Adipose tissue (tissue), 3 donors: ENCODE measurements around the gene ADCY5. TPM values are rescaled to one million over a fixed set of nuclear protein-coding genes. Genes with fewer than 3 reads are reported as not detected.

ENCODE experiments used
- H3K27ac ChIP-seq: one replicate; pipeline ENCODE4 v1.5.1; 2013; ENCODE audit warnings: low read depth, low read length
- WGBS, 3 donors: extraction: QIAGEN DNeasy Blood & Tissue Kit; methylation state at CpG; one replicate each; pipeline ENCODE4 v1.1.7; 2013; 5-methylcytosine and 5-hydroxymethylcytosine counted together
- polyA plus RNA-seq, 3 donors: library from polyadenylated mRNA; stranded (reverse); fragments of 200-250 nt; gene quantifications; one replicate each; pipeline ENCODE4 v1.2.3, GENCODE V29; 2013
- donor health status: healthy with polysubstance abuse.
- donor health status: Bipolar disorder and iron deficiency.
- donor health status: healthy.

The ADCY5 gene
- polyA plus RNA-seq, 3 donors = 6.0 to 76.1 (median 8.0) TPM

GRCh38 chr3:123343296-123344174 lies 105.4 kb downstream of the ADCY5 start:
- no peak overlapping the region for H3K27ac ChIP-seq

GRCh38 chr3:123342631-123343080 lies 106.2 kb downstream of the ADCY5 start:
- WGBS, 3 donors = 78 to 88% (median 86%) methylated on average over 8 of the region's 8 CpGs
- H3K27ac ChIP-seq = no peak overlapping the region

More at GRCh38 chr3:123343296-123344174, 105.4 kb downstream of the ADCY5 start:
- 71 to 76% (median 74%) methylated on average over 15 of the region's 15 CpGs for WGBS, 3 donors

GRCh38 chr3:123341871-123342630 lies 106.8 kb downstream of the ADCY5 start:
- no peak overlapping the region for H3K27ac ChIP-seq
- WGBS, 3 donors = 85 to 89% (median 87%) methylated on average over 16 of the region's 16 CpGs

GRCh38 chr3:123340336-123340735 lies 108.6 kb downstream of the ADCY5 start:
- 75 to 91% (median 78%) methylated on average over 4 of the region's 4 CpGs for WGBS, 3 donors
- H3K27ac ChIP-seq = no peak overlapping the region

GRCh38 chr3:123339302-123339701 lies 109.6 kb downstream of the ADCY5 start:
- WGBS, 3 donors = 92 to 98% (median 92%) methylated on average over 3 of the region's 3 CpGs
- no peak overlapping the region for H3K27ac ChIP-seq

- WGBS, 3 donors = 52 to 68% (median 68%) methylated on average over 5 of the region's 5 CpGs
- H3K27ac ChIP-seq = no peak overlapping the region
These were observed 110.2 kb downstream of the ADCY5 start for GRCh38 chr3:123338620-123339061.

- WGBS, 3 donors = 48 to 71% (median 71%) methylated on average over 8 of the region's 8 CpGs
These were observed 110.8 kb downstream of the ADCY5 start for GRCh38 chr3:123337948-123338619.

GRCh38 chr3:123337226-123337625 lies 111.7 kb downstream of the ADCY5 start:
- WGBS, 3 donors = 96 to 98% (median 96%) methylated on average over 11 of the region's 11 CpGs
- no peak overlapping the region for H3K27ac ChIP-seq

More at GRCh38 chr3:123337948-123338619, 110.8 kb downstream of the ADCY5 start:
- H3K27ac ChIP-seq = no peak overlapping the region

- 89 to 95% (median 95%) methylated on average over 7 of the region's 7 CpGs for WGBS, 3 donors
- H3K27ac ChIP-seq = no peak overlapping the region
These were observed 112.4 kb downstream of the ADCY5 start for GRCh38 chr3:123336441-123336851.

GRCh38 chr3:123336001-123336400 lies 112.9 kb downstream of the ADCY5 start:
- 69 to 96% (median 83%) methylated on average over 4 of the region's 4 CpGs for WGBS, 3 donors
- H3K27ac ChIP-seq = no peak overlapping the region

GRCh38 chr3:123335007-123335670 lies 113.8 kb downstream of the ADCY5 start:
- 63 to 74% (median 65%) methylated on average over 14 of the region's 14 CpGs for WGBS, 3 donors
- no peak overlapping the region for H3K27ac ChIP-seq

GRCh38 chr3:123334056-123334455 lies 114.8 kb downstream of the ADCY5 start:
- no peak overlapping the region for H3K27ac ChIP-seq
- WGBS, 3 donors = 92 to 95% (median 93%) methylated on average over 7 of the region's 7 CpGs

GRCh38 chr3:123333401-123333800 lies 115.5 kb downstream of the ADCY5 start:
- 82 to 89% (median 86%) methylated on average over 6 to 10 of the region's 10 CpGs for WGBS, 3 donors
- H3K27ac ChIP-seq = no peak overlapping the region

- no peak overlapping the region for H3K27ac ChIP-seq
- WGBS, 3 donors = 79 to 88% (median 84%) methylated on average over 15 of the region's 15 CpGs
These were observed 116.7 kb downstream of the ADCY5 start for GRCh38 chr3:123332124-123332641.

- no peak overlapping the region for H3K27ac ChIP-seq
- WGBS, 3 donors = 81 to 94% (median 94%) methylated on average over 9 of the region's 9 CpGs
These were observed 117.2 kb downstream of the ADCY5 start for GRCh38 chr3:123331651-123332050.

- H3K27ac ChIP-seq = no peak overlapping the region
- WGBS, 3 donors = 66 to 79% (median 68%) methylated on average over 8 of the region's 8 CpGs
These were observed 117.9 kb downstream of the ADCY5 start for GRCh38 chr3:123331006-123331405.

- H3K27ac ChIP-seq = no peak overlapping the region
- 63 to 73% (median 69%) methylated on average over 15 of the region's 15 CpGs for WGBS, 3 donors
These were observed 118.4 kb downstream of the ADCY5 start for GRCh38 chr3:123330441-123330991.
